ENCODE results near the gene TRPV5.

TRPV5 gene

DNA sequence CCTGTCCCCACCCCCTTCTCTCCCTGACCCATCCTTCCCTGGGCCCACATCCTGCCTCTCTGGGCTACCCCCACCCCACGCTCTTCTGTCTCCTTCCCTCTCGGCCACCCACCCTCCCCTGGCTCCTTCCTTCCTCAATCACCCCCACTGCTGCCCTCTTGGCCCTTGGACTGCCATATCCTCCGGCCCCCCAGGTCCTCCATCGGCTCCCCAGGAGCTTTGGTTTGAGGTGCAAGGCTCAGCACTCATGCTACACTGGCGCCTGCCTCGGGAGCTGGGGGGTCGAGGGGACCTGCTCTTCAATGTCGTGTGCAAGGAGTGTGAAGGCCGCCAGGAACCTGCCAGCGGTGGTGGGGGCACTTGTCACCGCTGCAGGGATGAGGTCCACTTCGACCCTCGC lies 67.8 kb downstream of the TRPV5 start:
- no peaks in the 10 kb centered on the region for H3K27me3 ChIP-seq (ENCODE audit: insufficient read depth, poor library complexity, severe bottlenecking)
- no peak for DNase-seq (ENCODE audit: low spot score)

GRCh38 chr7:142864980-142865747 lies 68.4 kb downstream of the TRPV5 start:
- DNase-seq (ENCODE audit: low spot score) (no peak), ATAC-seq (ENCODE audit: low read depth) (no peak)

More for the DNA sequence above, 67.8 kb downstream of the TRPV5 start:
- no peaks in the 10 kb centered on the region for H3K4me1 ChIP-seq (ENCODE audit: insufficient read depth, poor library complexity, severe bottlenecking)
- H3K36me3 ChIP-seq (ENCODE audit: low read depth) = no peaks in the 10 kb centered on the region
- ATAC-seq (ENCODE audit: low read depth) = no peak
- H3K4me3 ChIP-seq (ENCODE audit: severe bottlenecking) = no peak overlapping the region
- H3K27ac ChIP-seq (ENCODE audit: poor library complexity, severe bottlenecking) = no peak overlapping the region
- TF ChIP-seq, protein P1, sequence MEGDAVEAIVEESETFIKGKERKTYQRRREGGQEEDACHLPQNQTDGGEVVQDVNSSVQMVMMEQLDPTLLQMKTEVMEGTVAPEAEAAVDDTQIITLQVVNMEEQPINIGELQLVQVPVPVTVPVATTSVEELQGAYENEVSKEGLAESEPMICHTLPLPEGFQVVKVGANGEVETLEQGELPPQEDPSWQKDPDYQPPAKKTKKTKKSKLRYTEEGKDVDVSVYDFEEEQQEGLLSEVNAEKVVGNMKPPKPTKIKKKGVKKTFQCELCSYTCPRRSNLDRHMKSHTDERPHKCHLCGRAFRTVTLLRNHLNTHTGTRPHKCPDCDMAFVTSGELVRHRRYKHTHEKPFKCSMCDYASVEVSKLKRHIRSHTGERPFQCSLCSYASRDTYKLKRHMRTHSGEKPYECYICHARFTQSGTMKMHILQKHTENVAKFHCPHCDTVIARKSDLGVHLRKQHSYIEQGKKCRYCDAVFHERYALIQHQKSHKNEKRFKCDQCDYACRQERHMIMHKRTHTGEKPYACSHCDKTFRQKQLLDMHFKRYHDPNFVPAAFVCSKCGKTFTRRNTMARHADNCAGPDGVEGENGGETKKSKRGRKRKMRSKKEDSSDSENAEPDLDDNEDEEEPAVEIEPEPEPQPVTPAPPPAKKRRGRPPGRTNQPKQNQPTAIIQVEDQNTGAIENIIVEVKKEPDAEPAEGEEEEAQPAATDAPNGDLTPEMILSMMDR (IDR thresholded peaks at IDR 0.05; ENCODE audit: poor library complexity, severe bottlenecking) = no peak
- H3K9me3 ChIP-seq (ENCODE audit: severe bottlenecking) = no peaks in the 10 kb centered on the region

GRCh38 chr7:142863891-142864685 lies 69.5 kb downstream of the TRPV5 start:
- DNase-seq (ENCODE audit: low spot score) (no peak), ATAC-seq (ENCODE audit: low read depth) (no peak)
- Histone ChIP-seq H3K9me3 (ENCODE audit: severe bottlenecking) (no peaks in the 10 kb centered on the region), H3K36me3 (ENCODE audit: low read depth) (no peaks in the 10 kb centered on the region), H3K27ac (ENCODE audit: poor library complexity, severe bottlenecking) (no peak overlapping the region), H3K4me3 (ENCODE audit: severe bottlenecking) (no peak overlapping the region), H3K4me1 (ENCODE audit: insufficient read depth, poor library complexity, severe bottlenecking) (no peaks in the 10 kb centered on the region), H3K27me3 (ENCODE audit: insufficient read depth, poor library complexity, severe bottlenecking) (no peaks in the 10 kb centered on the region)
- TF ChIP-seq, protein P1 (IDR thresholded peaks at IDR 0.05; ENCODE audit: poor library complexity, severe bottlenecking) = no peak

More at GRCh38 chr7:142864980-142865747, 68.4 kb downstream of the TRPV5 start:
- Histone ChIP-seq H3K4me3 (ENCODE audit: severe bottlenecking) (no peak overlapping the region), H3K4me1 (ENCODE audit: insufficient read depth, poor library complexity, severe bottlenecking) (no peaks in the 10 kb centered on the region), H3K27ac (ENCODE audit: poor library complexity, severe bottlenecking) (no peak overlapping the region), H3K9me3 (ENCODE audit: severe bottlenecking) (no peaks in the 10 kb centered on the region), H3K27me3 (ENCODE audit: insufficient read depth, poor library complexity, severe bottlenecking) (no peaks in the 10 kb centered on the region), H3K36me3 (ENCODE audit: low read depth) (no peaks in the 10 kb centered on the region)
- TF ChIP-seq, protein P1 (IDR thresholded peaks at IDR 0.05; ENCODE audit: poor library complexity, severe bottlenecking) = no peak

GRCh38 chr7:142862786-142863400 lies 70.7 kb downstream of the TRPV5 start:
- H3K27me3 ChIP-seq (ENCODE audit: insufficient read depth, poor library complexity, severe bottlenecking) = peaks cover 3% of the 10 kb centered on the region
- no peak overlapping the region for H3K4me3 ChIP-seq (ENCODE audit: severe bottlenecking)
- H3K27ac ChIP-seq (ENCODE audit: poor library complexity, severe bottlenecking) = no peak overlapping the region
- DNase-seq (ENCODE audit: low spot score) (no peak), ATAC-seq (ENCODE audit: low read depth) (no peak)
- H3K36me3 ChIP-seq (ENCODE audit: low read depth) = no peaks in the 10 kb centered on the region
- TF ChIP-seq, protein P1 (IDR thresholded peaks at IDR 0.05; ENCODE audit: poor library complexity, severe bottlenecking) = no peak
- H3K9me3 ChIP-seq (ENCODE audit: severe bottlenecking) = no peaks in the 10 kb centered on the region
- H3K4me1 ChIP-seq (ENCODE audit: insufficient read depth, poor library complexity, severe bottlenecking) = no peaks in the 10 kb centered on the region

Data from RWPE2 (cell line).